GM23248 (cell line): ENCODE results near the gene STAB2.

Experiments
- EZH2 ChIP-seq: fragments of 200-600 bp; sonication (generic); IDR thresholded peaks from 2 replicates; pipeline ENCODE4 v1.6.1; 2018; ENCODE audit warnings: antibody characterized with exemption, mild to moderate bottlenecking; ENCODE audit not compliant: insufficient read depth, poor library complexity, severe bottlenecking
- EZH2phosphoT487 ChIP-seq: fragments of 200-600 bp; sonication (generic); IDR thresholded peaks from 2 replicates; pipeline ENCODE4 v1.6.1; 2018; ENCODE audit warnings: antibody characterized with exemption, moderate library complexity, mild to moderate bottlenecking, low read depth; ENCODE audit not compliant: insufficient read depth

DNA sequence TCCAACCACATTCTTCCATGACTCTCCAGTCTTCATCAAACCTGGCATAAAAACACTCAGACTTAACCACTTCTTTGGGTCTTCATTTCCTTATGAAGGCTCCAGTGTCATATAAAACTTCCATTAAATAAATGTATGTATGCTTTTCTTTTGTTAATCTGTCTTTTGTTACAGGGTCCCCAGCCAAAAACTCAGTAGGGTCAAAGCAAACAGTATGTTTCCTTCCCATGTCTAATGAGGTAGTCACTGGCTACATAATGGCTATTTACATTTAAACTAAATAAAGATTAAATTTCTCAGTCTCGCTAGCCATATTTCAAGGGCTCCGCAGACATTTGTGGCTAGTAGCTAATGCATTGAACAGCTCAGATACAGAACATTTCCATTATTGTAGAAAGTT lies 40.1 kb upstream of the STAB2 start:
- no peak for TF ChIP-seq EZH2
- no peak for TF ChIP-seq EZH2phosphoT487
